ENCODE results near the gene MST1.

The MST1 gene

DNA sequence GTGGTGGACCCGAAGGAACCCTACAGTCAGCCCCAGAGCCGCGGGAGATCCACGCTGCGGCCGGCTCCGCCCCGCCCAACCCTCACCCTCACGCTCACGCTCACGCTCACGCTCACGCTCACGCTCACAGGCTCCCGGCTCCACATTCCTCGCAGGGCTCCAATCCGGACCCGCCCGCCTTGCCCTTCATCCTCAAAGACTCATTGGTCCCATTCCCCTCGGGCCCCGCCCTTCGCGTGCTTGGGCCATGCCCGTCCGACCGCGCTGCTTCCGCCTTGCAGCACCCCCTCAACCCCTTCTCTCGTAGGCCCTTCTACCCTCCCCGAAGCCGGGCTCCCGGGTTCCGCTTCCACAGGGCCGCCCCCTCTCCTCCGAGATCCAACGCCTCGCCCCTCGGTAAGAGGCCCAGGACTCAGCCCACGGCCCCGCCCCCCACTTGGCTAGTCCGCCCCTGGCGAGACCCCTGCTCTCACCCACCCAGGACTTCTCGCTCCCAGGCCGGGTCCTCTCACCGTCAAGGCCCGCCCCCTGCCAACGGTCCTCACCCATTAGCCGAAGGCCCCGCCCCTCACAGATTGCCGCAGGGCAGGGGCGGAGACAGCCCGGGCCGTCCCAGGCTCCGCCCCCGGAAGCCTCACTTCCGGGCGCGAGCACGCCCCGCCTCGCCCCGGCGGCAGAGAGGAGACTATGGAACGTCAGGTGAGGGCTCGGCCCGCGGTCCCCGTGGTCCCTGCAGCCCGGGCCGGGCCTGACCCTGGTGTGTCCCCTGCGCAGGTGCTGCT is 15.4 kb downstream of the MST1 start, which contains the start of gene APEH:
TSS of gene APEH (plus strand) at position 637 of the 782 bp plus-strand sequence. CDS start at position 688, 51 bp downstream.
- DNase-seq: no peak

DNA sequence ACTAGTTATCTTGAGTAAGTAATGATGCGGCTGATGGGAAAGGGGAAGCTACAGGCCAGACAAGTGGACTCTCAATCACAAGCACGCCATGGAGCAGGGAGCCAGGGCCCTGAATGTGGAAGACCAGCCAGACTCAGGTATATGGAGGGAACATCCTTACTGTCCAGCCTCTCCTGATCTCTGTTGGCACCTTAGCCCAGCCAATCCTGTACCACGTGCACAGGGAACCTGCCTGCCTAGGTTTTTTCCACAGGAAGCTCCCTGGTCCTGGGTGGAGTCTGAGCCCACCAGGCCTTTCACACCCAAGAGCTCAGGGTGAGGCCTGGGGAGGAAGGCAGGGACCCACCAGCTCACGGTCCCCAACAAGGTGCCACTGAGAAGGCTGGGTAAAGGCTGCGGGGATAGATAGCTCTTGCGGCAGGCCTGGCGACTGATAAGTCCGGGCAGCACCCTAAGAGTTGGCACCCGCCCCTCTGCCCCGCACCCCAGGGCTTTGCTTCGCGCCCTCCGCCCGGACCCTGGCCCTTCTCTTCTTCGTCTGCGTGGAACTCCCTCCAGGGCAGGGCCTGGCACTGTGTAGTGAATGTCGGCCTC is 16.1 kb downstream of the MST1 start:
- no peak for DNase-seq

DNA sequence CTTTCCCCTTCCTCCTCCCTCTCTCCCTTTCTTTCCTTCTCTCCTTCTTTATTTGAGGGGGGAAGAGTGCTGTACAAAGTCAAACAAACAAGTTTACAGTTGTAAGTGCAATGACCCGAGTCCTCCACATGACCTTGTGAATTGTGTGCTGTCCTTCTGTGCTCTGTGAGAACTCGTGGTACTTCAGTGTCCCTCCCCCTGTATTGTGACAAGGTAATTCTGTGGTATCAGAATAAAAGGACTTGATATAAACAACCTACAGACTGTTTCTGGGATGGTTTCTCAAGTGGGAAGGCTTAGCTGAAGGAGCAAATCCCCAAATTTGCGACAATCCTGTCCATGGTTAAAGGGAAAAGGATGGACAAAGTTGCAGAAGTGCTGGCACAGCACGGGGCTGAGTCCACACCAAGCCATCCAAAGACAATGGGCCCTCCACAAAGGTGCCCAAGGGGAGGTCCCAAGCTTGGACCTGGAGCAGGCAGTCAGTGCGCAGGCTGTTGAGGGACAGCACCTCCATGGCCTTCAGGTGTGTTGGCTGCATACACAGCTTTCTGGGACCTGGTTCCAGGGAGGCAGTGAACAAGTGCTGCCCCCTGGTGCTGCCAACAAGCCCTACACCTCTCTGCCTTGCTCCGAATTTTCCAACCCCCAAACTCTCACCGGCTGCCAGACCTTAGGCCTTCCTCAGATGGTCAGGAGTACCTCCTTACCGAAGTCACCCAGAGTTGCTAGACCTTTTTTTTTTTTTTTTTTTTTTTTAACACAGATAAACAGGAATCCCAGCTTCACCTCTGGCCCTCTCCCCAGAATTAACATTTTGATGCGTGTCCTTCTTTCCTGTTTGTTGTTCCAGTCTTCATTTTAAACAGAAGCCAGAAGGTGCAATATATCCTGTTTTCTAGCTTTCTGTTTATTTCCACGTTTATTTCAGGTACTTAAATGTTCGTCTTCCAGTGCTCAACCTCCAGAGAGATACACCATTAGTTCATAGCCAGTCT is 17.7 kb downstream of the MST1 start:
- no peak for DNase-seq

DNA sequence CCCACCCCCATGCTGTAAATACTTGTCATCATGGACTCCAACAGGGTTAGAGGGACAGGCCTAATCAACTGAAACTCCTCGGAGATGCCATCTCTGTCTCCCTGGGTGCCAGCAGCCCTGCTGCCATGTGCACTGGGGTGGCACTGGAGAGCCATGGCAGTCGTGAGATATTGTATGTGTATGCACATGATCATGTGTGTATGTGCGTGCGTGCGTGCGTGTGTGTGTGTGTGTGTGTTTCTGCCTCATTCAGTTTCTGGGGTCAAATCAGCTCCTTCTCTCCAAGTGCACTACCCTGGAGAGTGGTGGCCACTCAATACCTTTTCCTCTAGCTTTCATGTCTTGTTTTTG is 18.4 kb downstream of the MST1 start:
- no peak for DNase-seq

DNA sequence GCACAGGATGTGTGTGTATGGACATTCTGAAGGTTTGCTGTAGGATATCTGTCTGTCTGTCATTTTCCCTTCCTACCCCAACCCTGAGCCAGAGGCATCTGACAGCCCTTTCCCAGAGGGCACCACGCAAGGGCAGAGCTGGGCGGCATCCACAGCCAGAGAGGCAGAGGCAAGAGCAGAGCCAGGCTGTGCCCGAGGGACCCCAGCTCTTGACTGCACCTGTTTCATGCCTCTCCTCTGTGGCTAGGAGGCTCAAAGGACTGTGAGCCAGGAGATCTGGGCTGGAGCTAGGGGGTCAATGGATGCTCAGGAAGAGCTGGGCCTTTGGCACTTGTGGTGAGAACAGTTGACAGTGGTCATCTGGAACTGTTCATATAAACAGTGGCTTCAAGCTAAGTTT is 19.9 kb downstream of the MST1 start:
- DNase-seq: no peak

DNA sequence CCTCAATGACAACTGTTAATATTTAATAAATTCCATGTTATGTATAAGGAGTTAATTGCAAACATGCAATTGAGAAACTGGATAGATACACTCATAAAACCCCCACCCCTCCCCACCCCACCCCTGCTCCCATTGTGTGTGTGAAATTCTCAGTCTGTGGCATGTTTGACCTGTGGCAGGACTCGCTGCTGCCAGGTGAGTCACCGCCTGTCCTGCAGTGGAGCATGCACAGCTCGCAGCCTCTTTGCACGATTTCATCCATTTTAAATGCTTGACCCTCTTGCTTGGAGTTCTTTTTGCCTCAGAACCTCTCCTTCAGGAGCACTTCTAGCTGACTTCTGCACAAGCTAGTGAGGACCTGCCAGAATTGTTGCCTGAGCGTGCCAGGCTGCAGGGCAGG is 20.4 kb downstream of the MST1 start:
- DNase-seq: no peak

DNA sequence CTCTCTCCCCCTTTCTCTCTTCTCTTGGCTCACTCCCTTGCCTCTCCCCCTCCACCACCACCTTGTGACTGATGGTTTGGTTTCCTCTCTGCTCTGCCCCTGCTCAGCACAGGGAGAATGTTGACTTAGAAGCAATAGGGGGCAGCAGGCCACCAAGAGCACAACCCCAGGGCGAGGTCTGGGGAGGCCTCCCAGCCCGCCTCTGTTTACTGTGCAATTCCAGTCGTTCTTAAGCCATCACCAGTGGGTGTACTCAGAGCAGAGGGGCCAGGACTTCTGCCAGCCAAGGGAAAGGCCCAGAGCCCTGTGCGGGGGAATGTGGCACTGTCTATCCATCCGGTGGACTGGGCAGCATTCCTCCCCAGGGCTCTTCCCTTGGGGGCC is 20.9 kb downstream of the MST1 start:
- DNase-seq: no peak

DNA sequence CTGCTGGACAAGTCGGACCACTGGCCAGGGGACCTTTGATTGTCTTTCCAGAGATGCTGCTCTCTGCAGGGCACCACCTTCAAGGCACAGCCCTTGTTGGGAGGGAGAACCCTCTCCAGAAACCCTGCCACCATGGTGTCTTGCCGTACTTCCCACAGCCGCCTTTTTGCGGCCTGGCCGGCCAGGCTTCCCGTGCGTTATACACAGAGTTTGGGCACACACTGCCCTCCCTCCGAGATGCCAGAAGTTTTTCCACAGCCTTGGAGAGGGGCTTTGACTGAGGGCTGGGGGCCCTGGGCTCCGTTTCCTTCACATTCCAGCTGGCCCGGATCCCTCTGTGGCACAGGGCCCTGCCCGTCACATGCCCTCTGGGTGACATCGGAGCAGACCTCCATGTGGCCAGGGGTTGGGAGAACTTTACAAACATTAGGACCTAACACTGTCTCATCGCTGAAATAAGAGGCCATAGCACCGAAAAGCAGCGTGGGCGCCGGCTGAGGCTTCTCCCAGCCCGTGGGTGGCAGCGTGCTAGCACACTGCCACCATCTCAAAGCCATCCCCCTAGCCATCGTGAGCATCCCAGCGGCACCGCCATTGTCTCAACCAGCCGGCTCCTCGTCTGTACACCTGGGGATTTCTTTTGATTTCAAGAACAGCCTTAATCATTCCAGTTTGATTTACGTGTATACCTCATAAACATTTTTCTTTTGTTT is 21.4 kb downstream of the MST1 start:
- no peak for DNase-seq

DNA sequence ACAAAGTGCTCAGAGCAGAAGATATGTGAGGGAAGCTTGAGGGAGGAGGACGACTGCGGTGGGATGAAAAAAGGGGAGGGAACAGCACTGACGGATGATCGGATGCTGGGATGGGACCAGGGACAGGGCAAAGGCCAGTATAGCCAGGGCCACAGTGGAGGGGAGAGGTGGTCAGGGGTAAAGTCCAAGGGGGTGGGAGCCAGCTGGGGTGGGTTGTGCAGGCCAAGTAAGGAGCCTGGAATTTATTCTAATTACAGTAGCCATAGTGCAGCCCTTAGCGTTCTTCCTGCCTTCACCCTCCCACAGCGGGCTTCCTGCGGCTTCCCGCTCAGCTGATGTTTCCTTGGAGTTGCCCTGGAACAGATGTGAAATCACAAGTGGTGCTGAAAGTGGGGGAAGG is 22.7 kb downstream of the MST1 start:
- no peak for DNase-seq

DNA sequence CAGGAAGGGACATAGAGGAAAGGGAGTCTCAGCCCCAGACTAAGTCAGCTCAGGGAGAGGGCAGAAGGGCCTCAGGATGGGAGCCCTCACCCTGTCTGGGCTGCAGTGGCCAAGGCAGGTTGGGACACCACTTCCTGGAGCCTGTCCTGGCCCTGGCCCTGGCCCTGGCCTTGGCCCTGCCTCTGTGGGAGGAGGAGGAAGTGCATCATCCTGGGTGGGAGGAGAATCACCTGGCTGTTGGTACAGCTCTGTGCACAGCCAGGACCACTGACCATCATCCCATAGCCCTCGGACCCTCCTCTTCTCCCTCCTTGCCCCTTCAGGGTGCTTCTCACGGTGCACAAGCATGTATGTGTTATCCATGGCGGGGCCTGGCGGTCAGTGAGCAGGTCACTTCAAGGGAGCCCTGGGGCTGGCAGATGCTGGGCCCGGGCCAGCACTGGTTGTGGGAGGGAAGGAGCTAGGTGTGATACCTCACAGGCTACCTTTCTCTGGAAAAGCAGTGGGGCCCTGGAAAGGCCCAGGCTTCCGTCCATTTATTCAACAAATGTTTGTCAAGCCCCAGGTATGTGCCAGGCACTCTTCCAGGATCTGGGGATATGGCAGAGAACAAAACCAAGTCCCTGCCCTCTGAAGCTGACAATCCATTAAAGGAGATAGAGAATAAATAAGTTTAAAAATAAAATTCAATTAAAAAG is 23.3 kb downstream of the MST1 start:
- DNase-seq: no peak

DNA sequence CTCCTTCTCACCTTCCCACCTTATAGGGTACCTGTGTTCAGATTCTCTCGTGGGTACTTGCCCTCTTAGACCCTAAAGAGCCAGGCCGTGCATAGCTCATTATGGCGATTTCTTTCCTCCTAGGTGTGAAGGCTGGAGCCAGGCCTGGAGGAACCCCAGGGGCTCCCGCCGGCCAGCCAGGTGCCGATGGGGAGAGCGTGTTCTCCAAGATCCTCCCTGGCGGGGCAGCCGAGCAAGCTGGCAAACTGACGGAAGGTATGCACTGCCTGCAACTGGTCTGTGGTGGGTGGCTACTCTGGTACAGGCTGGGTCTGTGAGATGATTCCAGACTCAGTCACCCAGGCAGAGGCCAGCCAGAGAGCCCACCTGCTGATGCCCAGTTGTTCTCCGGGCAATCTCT is 25.0 kb downstream of the MST1 start:
- no peak for DNase-seq

DNA sequence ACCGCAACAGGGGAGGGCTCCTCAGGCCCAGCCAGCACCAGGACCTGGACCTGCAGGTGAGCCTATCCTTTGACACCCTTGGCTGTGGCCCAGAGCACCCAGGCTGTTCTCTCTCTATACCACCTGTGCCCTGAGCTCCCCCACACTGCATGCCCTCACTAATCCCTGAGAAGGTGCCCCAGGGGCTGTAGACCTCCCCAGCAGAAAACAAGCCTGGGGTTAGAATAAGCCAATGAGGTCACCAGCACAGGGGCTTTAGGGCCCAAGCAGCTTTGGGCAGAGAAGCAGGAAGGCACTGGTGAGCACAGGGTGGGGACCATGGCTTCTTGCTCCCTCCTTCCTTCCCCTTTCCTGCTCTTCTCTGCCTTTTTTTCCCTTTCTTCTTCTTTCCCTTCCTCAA is 25.4 kb downstream of the MST1 start:
- no peak for DNase-seq

DNA sequence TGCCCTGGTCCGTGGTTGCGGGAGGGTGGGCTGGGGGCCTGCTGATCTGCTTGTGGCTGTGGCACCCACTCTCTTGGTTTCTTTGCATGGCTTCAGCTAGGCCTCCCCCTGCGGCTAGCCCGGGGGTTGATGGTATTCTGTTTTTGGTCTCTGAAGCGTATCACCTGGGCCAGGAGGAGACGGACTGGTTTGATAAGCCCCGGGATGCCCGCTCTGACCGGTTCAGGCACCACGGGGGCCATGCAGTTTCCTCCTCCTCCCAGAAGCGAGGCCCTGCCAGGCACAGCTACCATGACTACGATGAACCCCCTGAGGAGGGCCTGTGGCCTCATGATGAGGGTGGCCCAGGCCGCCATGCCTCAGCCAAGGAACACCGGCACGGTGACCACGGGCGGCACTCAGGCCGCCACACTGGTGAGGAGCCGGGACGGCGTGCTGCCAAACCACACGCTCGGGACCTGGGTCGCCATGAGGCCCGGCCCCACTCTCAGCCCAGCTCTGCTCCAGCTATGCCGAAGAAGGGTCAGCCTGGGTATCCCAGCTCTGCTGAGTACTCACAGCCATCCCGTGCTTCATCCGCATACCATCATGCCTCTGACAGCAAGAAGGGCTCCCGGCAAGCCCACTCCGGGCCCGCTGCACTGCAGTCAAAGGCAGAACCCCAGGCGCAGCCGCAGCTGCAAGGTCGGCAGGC is 26.4 kb downstream of the MST1 start:
- DNase-seq: no peak

DNA sequence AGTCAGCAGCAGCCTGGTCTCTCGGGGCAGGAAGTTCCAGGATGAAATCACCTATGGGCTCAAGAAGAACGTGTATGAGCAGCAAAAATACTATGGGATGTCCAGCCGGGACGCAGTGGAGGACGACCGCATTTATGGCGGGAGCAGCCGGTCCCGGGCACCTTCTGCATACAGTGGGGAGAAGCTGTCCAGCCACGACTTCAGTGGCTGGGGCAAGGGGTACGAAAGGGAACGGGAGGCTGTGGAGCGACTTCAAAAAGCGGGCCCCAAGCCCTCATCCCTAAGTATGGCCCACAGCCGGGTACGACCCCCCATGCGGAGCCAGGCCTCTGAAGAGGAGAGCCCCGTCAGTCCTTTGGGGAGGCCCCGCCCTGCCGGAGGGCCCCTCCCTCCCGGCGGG is 27.3 kb downstream of the MST1 start:
- DNase-seq: no peak

DNA sequence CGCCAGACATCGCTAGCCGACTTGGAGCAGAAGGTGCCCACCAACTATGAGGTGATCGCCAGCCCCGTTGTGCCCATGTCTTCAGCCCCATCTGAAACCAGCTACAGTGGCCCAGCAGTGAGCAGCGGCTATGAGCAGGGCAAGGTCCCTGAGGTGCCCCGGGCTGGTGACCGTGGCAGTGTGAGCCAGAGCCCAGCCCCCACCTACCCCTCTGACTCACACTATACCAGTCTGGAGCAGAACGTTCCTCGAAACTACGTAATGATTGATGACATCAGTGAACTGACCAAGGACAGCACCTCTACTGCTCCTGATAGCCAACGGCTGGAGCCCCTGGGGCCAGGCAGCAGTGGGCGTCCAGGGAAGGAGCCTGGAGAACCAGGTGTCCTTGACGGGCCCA is 28.0 kb downstream of the MST1 start:
- DNase-seq: no peak

DNA sequence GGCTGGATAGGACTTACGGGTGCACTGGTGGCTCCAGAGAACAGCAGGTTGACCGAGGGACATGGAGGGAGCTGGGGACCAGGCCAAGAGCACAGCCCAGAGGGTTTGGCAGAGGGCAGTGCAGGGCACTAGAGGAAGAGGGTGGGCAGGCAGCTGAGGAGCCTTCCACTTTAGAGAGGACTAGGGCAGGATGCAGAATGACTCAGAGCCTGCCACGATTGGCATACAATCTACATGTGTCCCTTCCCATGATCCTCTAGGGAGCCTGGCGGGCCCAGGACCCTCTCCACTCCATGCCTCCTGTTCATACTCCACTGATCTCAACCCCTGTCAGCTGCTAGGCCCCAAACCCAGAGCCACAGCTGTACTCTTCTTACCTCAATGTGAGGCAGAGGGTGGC is 29.5 kb downstream of the MST1 start:
- DNase-seq: no peak

DNA sequence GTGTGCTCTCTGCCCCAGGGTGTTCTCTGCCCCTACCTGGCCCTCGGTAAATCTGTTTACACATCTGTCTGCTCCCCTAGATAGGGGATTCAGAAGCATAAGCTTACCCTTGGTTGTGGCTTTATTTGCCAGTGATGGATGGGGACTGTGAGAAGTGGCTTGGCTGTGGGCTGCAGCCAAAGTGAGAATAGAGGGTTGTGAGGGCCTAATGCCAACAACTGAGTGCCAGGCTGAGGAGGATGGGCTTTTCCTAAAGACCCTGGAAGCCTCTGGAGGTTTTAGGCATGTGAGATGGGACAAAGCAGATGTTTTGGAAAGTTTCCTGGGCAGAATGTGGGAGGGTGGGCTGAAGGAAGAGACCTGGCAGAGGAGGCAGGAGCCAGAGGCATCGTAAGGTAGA is 30.6 kb downstream of the MST1 start:
- no peak for DNase-seq

DNA sequence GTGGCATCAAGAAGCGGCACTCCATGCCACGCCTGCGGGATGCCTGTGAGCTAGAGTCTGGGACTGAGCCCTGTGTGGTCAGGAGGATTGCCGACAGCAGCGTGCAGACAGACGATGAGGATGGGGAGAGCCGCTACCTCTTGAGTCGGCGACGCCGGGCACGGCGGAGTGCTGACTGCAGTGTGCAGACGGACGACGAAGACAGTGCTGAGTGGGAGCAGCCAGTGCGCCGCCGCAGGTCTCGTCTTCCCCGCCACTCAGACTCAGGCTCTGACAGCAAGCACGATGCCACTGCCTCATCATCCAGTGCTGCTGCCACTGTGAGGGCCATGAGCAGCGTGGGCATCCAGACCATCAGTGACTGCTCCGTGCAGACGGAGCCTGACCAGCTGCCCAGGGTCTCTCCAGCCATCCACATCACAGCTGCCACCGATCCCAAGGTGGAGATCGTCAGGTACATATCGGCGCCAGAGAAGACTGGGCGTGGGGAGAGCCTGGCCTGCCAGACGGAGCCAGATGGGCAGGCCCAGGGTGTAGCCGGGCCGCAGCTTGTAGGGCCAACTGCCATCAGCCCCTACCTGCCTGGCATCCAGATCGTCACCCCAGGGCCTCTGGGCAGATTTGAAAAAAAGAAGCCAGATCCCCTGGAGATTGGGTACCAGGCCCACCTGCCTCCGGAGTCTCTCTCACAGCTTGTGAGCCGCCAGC is 31.9 kb downstream of the MST1 start:
- DNase-seq: no peak

DNA sequence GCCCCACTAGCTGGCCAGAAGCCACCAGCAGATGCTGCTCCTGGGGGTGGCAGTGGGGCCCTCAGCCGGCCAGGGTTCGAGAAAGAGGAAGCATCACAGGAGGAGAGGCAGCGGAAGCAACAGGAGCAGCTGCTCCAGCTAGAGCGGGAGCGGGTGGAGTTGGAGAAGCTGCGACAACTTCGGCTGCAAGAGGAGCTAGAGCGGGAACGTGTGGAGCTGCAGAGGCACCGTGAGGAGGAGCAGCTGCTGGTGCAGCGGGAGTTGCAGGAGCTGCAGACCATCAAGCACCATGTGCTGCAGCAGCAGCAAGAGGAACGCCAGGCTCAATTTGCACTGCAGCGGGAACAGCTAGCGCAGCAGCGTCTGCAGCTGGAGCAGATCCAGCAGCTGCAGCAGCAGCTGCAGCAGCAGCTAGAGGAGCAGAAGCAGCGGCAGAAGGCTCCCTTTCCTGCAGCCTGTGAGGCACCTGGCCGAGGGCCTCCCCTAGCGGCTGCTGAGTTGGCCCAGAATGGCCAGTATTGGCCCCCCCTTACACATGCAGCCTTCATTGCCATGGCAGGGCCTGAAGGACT is 32.6 kb downstream of the MST1 start:
- DNase-seq: no peak

DNA sequence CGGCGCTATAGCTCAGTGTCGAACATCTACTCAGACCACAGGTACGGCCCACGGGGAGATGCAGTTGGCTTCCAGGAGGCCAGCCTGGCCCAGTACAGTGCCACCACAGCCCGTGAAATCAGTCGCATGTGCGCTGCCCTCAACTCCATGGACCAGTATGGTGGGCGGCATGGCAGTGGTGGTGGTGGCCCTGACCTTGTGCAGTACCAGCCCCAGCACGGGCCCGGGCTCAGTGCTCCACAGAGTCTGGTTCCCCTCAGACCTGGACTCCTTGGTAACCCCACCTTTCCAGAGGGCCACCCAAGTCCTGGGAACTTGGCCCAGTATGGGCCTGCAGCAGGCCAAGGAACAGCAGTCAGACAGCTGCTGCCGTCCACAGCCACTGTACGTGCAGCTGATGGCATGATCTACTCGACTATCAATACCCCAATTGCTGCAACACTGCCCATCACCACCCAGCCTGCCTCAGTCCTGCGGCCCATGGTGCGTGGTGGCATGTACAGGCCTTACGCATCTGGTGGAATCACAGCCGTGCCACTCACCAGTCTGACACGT is 33.5 kb downstream of the MST1 start:
- no peak for DNase-seq

Measured in midbrain (tissue), 1 donor.